ENCODE measurements around the gene CTIF. TPM values are rescaled to one million over a fixed set of nuclear protein-coding genes. Genes with fewer than 3 reads are reported as not detected.

Gene CTIF
- total RNA-seq, 1 donor from 2014 or later = 67.9 TPM

DNA sequence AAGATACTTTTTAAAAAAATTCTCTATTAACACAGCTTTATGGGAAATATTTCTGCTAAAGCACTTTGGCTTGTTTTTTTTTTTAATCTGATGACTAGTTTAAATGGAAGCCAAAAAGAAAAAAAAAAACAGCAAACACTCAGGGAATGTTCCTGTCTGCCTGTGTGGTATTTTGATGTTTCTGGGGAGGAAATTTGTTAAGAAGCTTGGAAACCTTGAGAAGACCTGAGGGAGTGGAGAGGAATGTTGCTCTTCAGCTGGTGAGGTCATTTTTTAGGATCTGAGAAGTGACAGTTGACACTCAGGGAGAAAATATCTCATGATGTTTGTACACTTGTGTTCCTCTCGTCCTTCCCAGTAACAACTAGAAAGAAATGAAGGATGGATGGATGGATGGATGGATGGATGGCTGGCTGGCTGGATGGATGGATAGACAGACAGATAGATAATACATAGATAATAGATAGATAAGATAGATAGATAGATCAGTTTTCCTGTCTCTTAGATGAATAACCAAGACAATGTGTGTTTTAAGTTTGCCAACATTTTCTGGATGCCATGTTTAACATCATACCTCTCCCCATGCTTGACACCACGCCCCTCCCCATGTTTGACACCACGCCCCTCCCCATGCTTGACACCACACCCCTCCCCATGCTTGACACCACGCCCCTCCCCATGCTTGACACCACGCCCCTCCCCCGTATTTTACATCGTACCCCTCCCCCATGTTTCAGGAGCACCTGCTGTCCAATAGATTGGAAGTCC, 84.8 kb downstream of the CTIF start:
- Mint-ChIP-seq H3K27ac (peak overlapping the region; percentile 94), H3K27me3 (ENCODE audit: low read depth) (no peaks in the 10 kb centered on the region), H3K4me3 (no peak overlapping the region), H3K36me3 (peaks cover 9% of the 10 kb centered on the region), H3K4me1 (peaks cover 31% of the 10 kb centered on the region), H3K9me3 (no peaks in the 10 kb centered on the region)
- TF ChIP-seq, protein P1, sequence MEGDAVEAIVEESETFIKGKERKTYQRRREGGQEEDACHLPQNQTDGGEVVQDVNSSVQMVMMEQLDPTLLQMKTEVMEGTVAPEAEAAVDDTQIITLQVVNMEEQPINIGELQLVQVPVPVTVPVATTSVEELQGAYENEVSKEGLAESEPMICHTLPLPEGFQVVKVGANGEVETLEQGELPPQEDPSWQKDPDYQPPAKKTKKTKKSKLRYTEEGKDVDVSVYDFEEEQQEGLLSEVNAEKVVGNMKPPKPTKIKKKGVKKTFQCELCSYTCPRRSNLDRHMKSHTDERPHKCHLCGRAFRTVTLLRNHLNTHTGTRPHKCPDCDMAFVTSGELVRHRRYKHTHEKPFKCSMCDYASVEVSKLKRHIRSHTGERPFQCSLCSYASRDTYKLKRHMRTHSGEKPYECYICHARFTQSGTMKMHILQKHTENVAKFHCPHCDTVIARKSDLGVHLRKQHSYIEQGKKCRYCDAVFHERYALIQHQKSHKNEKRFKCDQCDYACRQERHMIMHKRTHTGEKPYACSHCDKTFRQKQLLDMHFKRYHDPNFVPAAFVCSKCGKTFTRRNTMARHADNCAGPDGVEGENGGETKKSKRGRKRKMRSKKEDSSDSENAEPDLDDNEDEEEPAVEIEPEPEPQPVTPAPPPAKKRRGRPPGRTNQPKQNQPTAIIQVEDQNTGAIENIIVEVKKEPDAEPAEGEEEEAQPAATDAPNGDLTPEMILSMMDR (IDR thresholded peaks at IDR 0.05; ENCODE audit: unreplicated experiment) = no peak
- no peak for DNase-seq (ENCODE audit: low spot score in 2 of 2, unreplicated experiment in 2 of 2)

DNA sequence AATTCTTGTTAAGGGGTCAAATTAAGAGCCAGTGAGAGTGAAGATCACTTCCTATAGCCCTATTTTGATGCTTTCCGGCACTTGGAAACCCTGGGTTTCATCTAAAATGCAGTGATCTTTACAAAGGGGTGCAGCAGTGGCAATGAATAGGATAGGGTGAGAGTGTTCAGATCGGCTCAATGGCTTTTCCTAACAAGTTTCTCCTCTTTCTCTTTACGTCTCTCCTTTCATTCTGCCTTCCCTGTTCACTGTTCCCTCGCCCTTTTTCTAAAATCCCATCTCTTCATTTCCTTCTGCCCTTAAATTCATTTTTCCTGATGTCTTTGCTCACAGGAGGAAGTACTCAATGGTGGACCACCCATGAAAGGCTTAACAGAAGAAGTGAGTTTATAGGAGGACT, 86.0 kb downstream of the CTIF start:
- TF ChIP-seq, protein P1 (IDR thresholded peaks at IDR 0.05; ENCODE audit: unreplicated experiment) = no peak
- H3K27ac Mint-ChIP-seq = peak overlapping the region; percentile 41
- no peak for DNase-seq (ENCODE audit: low spot score in 2 of 2, unreplicated experiment in 2 of 2)
- H3K4me3 Mint-ChIP-seq = no peak overlapping the region
- no peaks in the 10 kb centered on the region for H3K27me3 Mint-ChIP-seq (ENCODE audit: low read depth)
- H3K4me1 Mint-ChIP-seq = peaks cover 32% of the 10 kb centered on the region
- H3K9me3 Mint-ChIP-seq = no peaks in the 10 kb centered on the region
- peaks cover 6% of the 10 kb centered on the region for H3K36me3 Mint-ChIP-seq

DNA sequence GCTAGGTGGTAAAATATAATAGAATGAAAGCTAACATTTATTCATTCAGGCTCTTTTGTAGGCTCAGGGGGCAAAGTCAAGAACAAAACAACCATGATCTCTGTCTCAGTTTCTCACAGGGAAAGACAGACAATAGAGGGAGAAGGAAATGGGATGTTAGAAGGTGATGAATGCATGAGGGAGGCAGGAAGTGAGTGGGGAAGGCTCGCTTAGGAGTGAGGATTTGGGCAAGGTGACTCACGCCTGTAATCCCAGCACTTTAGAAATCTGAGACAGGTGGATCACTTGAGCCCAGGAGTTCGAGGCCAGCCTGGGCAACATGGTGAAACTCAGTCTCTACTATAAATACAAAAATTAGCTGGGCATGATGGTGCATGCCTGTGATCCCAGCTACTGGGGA, 88.4 kb downstream of the CTIF start:
- Mint-ChIP-seq H3K4me3 (no peak overlapping the region), H3K27me3 (ENCODE audit: low read depth) (no peaks in the 10 kb centered on the region)

DNA sequence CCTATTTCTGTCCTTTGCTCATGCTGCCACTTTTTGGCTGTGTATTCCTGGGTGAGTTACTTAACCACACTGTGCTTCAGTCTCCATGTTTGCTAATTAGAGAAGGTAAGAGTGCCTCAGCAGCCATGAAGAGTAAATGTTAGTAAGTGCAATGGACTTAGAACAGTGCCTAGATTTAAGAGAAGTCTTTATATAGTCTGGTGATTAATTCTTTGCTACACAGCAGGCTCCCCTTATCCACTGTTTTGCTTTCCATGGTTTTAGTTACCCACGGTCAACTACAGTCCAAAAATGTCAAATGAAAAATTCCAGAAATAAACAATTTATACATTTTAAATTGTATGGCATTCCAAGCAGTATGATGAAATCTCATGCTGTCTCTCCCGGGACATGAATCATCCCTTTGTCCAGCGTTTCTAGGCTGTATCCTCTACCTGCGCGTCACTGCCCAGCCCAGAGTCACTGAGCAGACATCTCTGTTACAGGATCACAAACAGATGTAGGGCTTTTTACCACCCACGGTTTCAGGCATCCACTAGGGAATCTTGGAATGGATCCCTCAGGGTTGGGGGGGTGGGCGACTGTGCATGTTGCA, 91.0 kb downstream of the CTIF start:
- peak overlapping the region; percentile 35 for H3K27ac Mint-ChIP-seq
- no peaks in the 10 kb centered on the region for H3K9me3 Mint-ChIP-seq
- TF ChIP-seq, protein P1 (IDR thresholded peaks at IDR 0.05; ENCODE audit: unreplicated experiment) = no peak
- no peaks in the 10 kb centered on the region for H3K27me3 Mint-ChIP-seq (ENCODE audit: low read depth)
- no peak for DNase-seq (ENCODE audit: low spot score in 2 of 2, unreplicated experiment in 2 of 2)
- H3K4me1 Mint-ChIP-seq = peaks cover 7% of the 10 kb centered on the region
- H3K36me3 Mint-ChIP-seq = peaks cover 6% of the 10 kb centered on the region
- H3K4me3 Mint-ChIP-seq = no peak overlapping the region

More for the DNA sequence above, 88.4 kb downstream of the CTIF start:
- TF ChIP-seq, protein P1 (IDR thresholded peaks at IDR 0.05; ENCODE audit: unreplicated experiment) = no peak
- no peak overlapping the region for H3K27ac Mint-ChIP-seq
- DNase-seq (ENCODE audit: low spot score in 2 of 2, unreplicated experiment in 2 of 2) = no peak
- peaks cover 4% of the 10 kb centered on the region for H3K36me3 Mint-ChIP-seq
- peaks cover 24% of the 10 kb centered on the region for H3K4me1 Mint-ChIP-seq
- no peaks in the 10 kb centered on the region for H3K9me3 Mint-ChIP-seq

DNA sequence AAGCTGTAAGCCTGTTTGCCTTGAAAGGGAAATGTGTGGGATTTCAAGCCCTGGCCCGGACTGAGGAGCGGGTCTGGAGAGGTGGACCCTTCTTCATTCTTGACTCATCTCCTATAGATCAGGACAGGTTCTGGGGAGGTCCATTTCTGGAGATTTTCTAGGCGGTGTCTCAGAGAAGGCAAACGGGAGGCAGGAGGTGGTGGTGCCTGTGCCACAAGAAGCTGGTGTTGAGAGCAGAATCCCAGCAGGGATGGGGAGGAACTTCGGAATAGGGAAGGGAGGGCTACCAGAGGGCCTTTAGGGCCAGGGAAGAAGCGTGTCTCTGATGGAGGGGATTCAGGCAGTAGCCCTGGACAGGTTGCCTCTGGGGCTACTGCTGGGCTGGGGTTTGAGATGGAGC, 93.0 kb downstream of the CTIF start:
- peaks cover 6% of the 10 kb centered on the region for H3K36me3 Mint-ChIP-seq

More for the DNA sequence above, 93.0 kb downstream of the CTIF start:
- Mint-ChIP-seq H3K27me3 (ENCODE audit: low read depth) (no peaks in the 10 kb centered on the region), H3K9me3 (no peaks in the 10 kb centered on the region), H3K4me1 (peaks cover 7% of the 10 kb centered on the region), H3K27ac (no peak overlapping the region), H3K4me3 (no peak overlapping the region)
- DNase-seq (ENCODE audit: low spot score in 2 of 2, unreplicated experiment in 2 of 2) = no peak
- TF ChIP-seq, protein P1 (IDR thresholded peaks at IDR 0.05; ENCODE audit: unreplicated experiment) = no peak

All from mesothelial cell of epicardium (in vitro differentiated cells).